Mesendoderm (in vitro differentiated cells): ENCODE data around the gene CACNA1H. TPM values are rescaled to one million over a fixed set of nuclear protein-coding genes. Genes with fewer than 3 reads are reported as not detected.
A peak's percentile ranks its signal among the peaks of the same experiment; 100 is the strongest.

Experiments
- DNase-seq: peaks from one replicate; pipeline ENCODE4 v3.0.0; 2013
- H2AK5ac ChIP-seq: 2 replicates; pipeline ENCODE4 v1.6.1; 2013; ENCODE audit warnings: low read length, inconsistent platforms
- H2BK120ac ChIP-seq: 2 replicates; pipeline ENCODE4 v1.6.1; 2013; ENCODE audit warnings: low read depth, mild to moderate bottlenecking, low read length, moderate library complexity, mixed read lengths
- H2BK15ac ChIP-seq: replicated peaks from 2 replicates; pipeline ENCODE4 v1.6.1; 2013; ENCODE audit warnings: low read depth, mild to moderate bottlenecking, moderate library complexity
- H2BK5ac ChIP-seq: 2 replicates; pipeline ENCODE4 v1.6.1; 2013; ENCODE audit warnings: low read length, inconsistent platforms
- H3K18ac ChIP-seq: 2 replicates; pipeline ENCODE4 v1.6.1; 2013; ENCODE audit warnings: mild to moderate bottlenecking, low read length, mixed read lengths
- H3K23ac ChIP-seq: one replicate; pipeline ENCODE4 v1.6.1; 2013; ENCODE audit warnings: low read length
- H3K27ac ChIP-seq: 2 replicates; pipeline ENCODE4 v1.5.1; 2013; ENCODE audit warnings: low read depth, mild to moderate bottlenecking, inconsistent platforms, low read length, moderate library complexity
- H3K27me3 ChIP-seq: 2 replicates; pipeline ENCODE4 v1.6.1; 2013; ENCODE audit warnings: low read length, control low read depth, mild to moderate bottlenecking, inconsistent platforms; ENCODE audit not compliant: insufficient read depth, poor library complexity
- H3K36me3 ChIP-seq: 2 replicates; pipeline ENCODE4 v1.6.1; 2013; ENCODE audit warnings: low read length, inconsistent platforms; ENCODE audit not compliant: control insufficient read depth, insufficient read depth
- H3K4ac ChIP-seq: one replicate; pipeline ENCODE4 v1.6.1; 2013; ENCODE audit warnings: low read depth, mild to moderate bottlenecking, low read length, moderate library complexity
- H3K4me1 ChIP-seq: 2 replicates; pipeline ENCODE4 v1.6.1; 2013; ENCODE audit warnings: low read depth, low read length, inconsistent platforms; ENCODE audit not compliant: control insufficient read depth
- H3K4me2 ChIP-seq: 2 replicates; pipeline ENCODE4 v1.6.1; 2013; ENCODE audit warnings: low read length
- H3K4me3 ChIP-seq: 2 replicates; pipeline ENCODE4 v1.5.1; 2013; ENCODE audit warnings: mild to moderate bottlenecking, low read length
- H3K56ac ChIP-seq: one replicate; pipeline ENCODE4 v1.6.1; 2013; ENCODE audit warnings: low read length
- H3K79me1 ChIP-seq: 2 replicates; pipeline ENCODE4 v1.6.1; 2013; ENCODE audit warnings: low read length, inconsistent platforms
- H3K79me2 ChIP-seq: 2 replicates; pipeline ENCODE4 v1.6.1; 2013; ENCODE audit warnings: mild to moderate bottlenecking, low read length; ENCODE audit not compliant: control insufficient read depth, insufficient read depth
- H3K9ac ChIP-seq: 2 replicates; pipeline ENCODE4 v1.6.1; 2013; ENCODE audit warnings: low read length, inconsistent platforms
- H4K5ac ChIP-seq: one replicate; pipeline ENCODE4 v1.6.1; 2013; ENCODE audit warnings: low read length
- H4K8ac ChIP-seq: one replicate; pipeline ENCODE4 v1.6.1; 2013; ENCODE audit warnings: low read depth, mild to moderate bottlenecking, control low read depth, low read length, moderate library complexity
- WGBS: extraction: QIAGEN DNeasy Blood & Tissue Kit; methylation state at CpG from one replicate; pipeline ENCODE4 v1.1.7; 2013; ENCODE audit warnings: low lambda C conversion rate, missing lambda C conversion rate; ENCODE audit not compliant: insufficient coverage; ENCODE audit errors: extremely low coverage; 5-methylcytosine and 5-hydroxymethylcytosine counted together
- polyA plus RNA-seq, 2 experiments: library from polyadenylated mRNA; stranded (reverse); fragments of 200-250 nt; gene quantifications; one replicate each; pipeline ENCODE4 v1.2.3, GENCODE V29; 2013

CACNA1H gene
- polyA plus RNA-seq (2013, experiment 1 of 2), result 5.3 TPM
- 4.9 TPM for polyA plus RNA-seq (2013, experiment 2 of 2)

GRCh38 chr16:1152651-1153259, at the start of gene CACNA1H:
Gene CACNA1H, plus strand, starts transcription at chr16:1153106. Its CDS starts 632 bp downstream, at chr16:1153738.
- Histone ChIP-seq H3K56ac (peak within 1 kb of the TSS; percentile 78), H3K9ac (peak within 1 kb of the TSS; percentile 59), H3K79me1 (no peaks in the 10 kb centered on the region), H3K4me1 (no peaks in the 10 kb centered on the region), H3K4ac (no peak within 1 kb of the TSS), H2BK5ac (no peak within 1 kb of the TSS), H4K5ac (no peak within 1 kb of the TSS), H3K36me3 (no peaks in the 10 kb centered on the region), H3K27ac (no peak within 1 kb of the TSS), H3K4me3 (peak within 1 kb of the TSS; percentile 19), H3K23ac (peak within 1 kb of the TSS; percentile 45), H4K8ac (no peak within 1 kb of the TSS), H2AK5ac (no peak within 1 kb of the TSS), H2BK120ac (no peak within 1 kb of the TSS), H2BK15ac (no peak within 1 kb of the TSS), H3K27me3 (no peaks in the 10 kb centered on the region), H3K18ac (peak within 1 kb of the TSS; percentile 76), H3K79me2 (no peaks in the 10 kb centered on the region), H3K4me2 (peak within 1 kb of the TSS; percentile 57)
- DNase-seq, result peak; percentile 37
- whole genome bisulfite sequencing, result no CpG with 5 or more reads among the region's 98 CpGs

GRCh38 chr16:1103636-1103980, 49.3 kb upstream of the CACNA1H start:
- no peaks in the 10 kb centered on the region for H3K36me3 ChIP-seq
- no peak overlapping the region for H4K8ac ChIP-seq
- H3K4ac ChIP-seq, result no peak overlapping the region
- no peaks in the 10 kb centered on the region for H3K27me3 ChIP-seq
- H4K5ac ChIP-seq, result no peak overlapping the region
- DNase-seq, result no peak
- no peak overlapping the region for H3K23ac ChIP-seq
- H3K9ac ChIP-seq, result peak overlapping the region; percentile 64
- H3K27ac ChIP-seq, result no peak overlapping the region
- WGBS, result no CpG with 5 or more reads among the region's 11 CpGs
- no peak overlapping the region for H3K4me2 ChIP-seq
- H3K18ac ChIP-seq, result no peak overlapping the region
- peak overlapping the region; percentile 85 for H3K56ac ChIP-seq
- no peak overlapping the region for H2AK5ac ChIP-seq
- no peaks in the 10 kb centered on the region for H3K79me1 ChIP-seq
- no peak overlapping the region for H2BK15ac ChIP-seq
- H3K4me1 ChIP-seq, result no peaks in the 10 kb centered on the region
- no peaks in the 10 kb centered on the region for H3K79me2 ChIP-seq
- H2BK120ac ChIP-seq, result no peak overlapping the region
- no peak overlapping the region for H2BK5ac ChIP-seq
- no peak overlapping the region for H3K4me3 ChIP-seq

GRCh38 chr16:1105888-1106620, 46.9 kb upstream of the CACNA1H start:
- no peak overlapping the region for H2BK5ac ChIP-seq
- no peak overlapping the region for H2BK120ac ChIP-seq
- H4K5ac ChIP-seq, result no peak overlapping the region
- H3K4me3 ChIP-seq, result no peak overlapping the region
- no peak overlapping the region for H3K18ac ChIP-seq
- H3K56ac ChIP-seq, result no peak overlapping the region
- DNase-seq, result peak; percentile 57
- no CpG with 5 or more reads among the region's 26 CpGs for whole genome bisulfite sequencing
- H3K9ac ChIP-seq, result no peak overlapping the region
- H3K27ac ChIP-seq, result no peak overlapping the region
- no peak overlapping the region for H2AK5ac ChIP-seq
- no peak overlapping the region for H3K4me2 ChIP-seq
- H3K4me1 ChIP-seq, result no peaks in the 10 kb centered on the region
- no peaks in the 10 kb centered on the region for H3K27me3 ChIP-seq
- H3K36me3 ChIP-seq, result no peaks in the 10 kb centered on the region
- no peak overlapping the region for H4K8ac ChIP-seq
- no peaks in the 10 kb centered on the region for H3K79me2 ChIP-seq
- H3K23ac ChIP-seq, result no peak overlapping the region
- no peak overlapping the region for H3K4ac ChIP-seq
- H2BK15ac ChIP-seq, result no peak overlapping the region
- no peaks in the 10 kb centered on the region for H3K79me1 ChIP-seq

DNA sequence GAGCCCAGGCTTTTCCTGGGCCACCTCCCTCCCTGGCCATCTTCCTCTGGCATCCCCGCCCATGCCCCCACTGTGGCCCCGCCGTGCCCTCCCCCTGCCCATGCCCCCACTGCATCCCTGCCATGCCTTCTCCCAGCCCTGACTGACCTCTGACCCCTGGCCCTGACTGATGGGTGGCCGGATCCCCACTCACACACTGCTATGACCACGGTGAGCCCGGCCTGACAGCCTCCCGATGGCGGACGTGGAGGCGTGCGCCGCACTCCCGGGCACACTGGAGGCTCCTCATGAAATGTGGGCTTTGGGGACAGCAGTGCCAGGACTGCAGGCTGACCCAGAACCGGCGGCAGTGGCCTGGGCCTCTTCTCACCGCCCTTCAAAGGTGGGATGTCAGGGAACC, 46.2 kb upstream of the CACNA1H start:
- H3K9ac ChIP-seq, result no peak overlapping the region
- DNase-seq, result no peak
- no peak overlapping the region for H2BK120ac ChIP-seq
- no peak overlapping the region for H4K5ac ChIP-seq
- no peak overlapping the region for H3K27ac ChIP-seq
- no peaks in the 10 kb centered on the region for H3K4me1 ChIP-seq
- no peak overlapping the region for H3K23ac ChIP-seq
- H3K4me3 ChIP-seq, result no peak overlapping the region
- H3K36me3 ChIP-seq, result no peaks in the 10 kb centered on the region
- no peak overlapping the region for H4K8ac ChIP-seq
- no peaks in the 10 kb centered on the region for H3K79me2 ChIP-seq
- no peak overlapping the region for H3K4me2 ChIP-seq
- no CpG with 5 or more reads among the region's 16 CpGs for WGBS
- no peak overlapping the region for H2BK15ac ChIP-seq
- no peak overlapping the region for H2AK5ac ChIP-seq
- no peak overlapping the region for H3K18ac ChIP-seq
- H3K56ac ChIP-seq, result no peak overlapping the region
- H3K4ac ChIP-seq, result no peak overlapping the region
- no peak overlapping the region for H2BK5ac ChIP-seq
- no peaks in the 10 kb centered on the region for H3K79me1 ChIP-seq
- H3K27me3 ChIP-seq, result no peaks in the 10 kb centered on the region

DNA sequence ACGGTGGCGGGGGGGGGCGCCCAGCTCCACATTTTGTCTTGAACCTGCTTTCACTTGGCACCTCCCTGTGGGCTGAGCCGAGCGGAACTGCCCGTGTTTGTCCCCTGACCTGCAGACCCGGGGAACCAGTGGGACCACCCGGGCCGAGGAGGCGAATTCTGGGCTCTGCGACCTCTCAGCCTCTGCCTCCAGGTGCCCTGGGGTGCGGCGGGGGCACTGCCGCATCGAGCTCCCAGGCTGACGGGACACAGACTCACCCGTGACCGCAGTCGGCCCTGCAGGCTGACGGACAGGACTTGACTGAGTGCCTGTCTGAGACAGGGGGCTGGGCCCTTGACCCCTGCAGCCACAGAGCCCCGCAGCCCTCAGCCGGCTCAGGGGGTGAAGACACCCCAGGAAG, 45.8 kb upstream of the CACNA1H start:
- Histone ChIP-seq H4K5ac (no peak overlapping the region), H3K4ac (no peak overlapping the region), H4K8ac (no peak overlapping the region), H2BK5ac (no peak overlapping the region), H3K18ac (no peak overlapping the region), H3K4me1 (no peaks in the 10 kb centered on the region), H2BK15ac (no peak overlapping the region), H2AK5ac (no peak overlapping the region), H3K79me2 (no peaks in the 10 kb centered on the region), H3K4me2 (no peak overlapping the region), H3K9ac (no peak overlapping the region), H3K27me3 (no peaks in the 10 kb centered on the region), H3K23ac (no peak overlapping the region), H3K4me3 (no peak overlapping the region), H3K79me1 (no peaks in the 10 kb centered on the region), H3K27ac (no peak overlapping the region), H3K56ac (no peak overlapping the region), H2BK120ac (no peak overlapping the region), H3K36me3 (no peaks in the 10 kb centered on the region)
- no peak for DNase-seq
- WGBS, result no CpG with 5 or more reads among the region's 22 CpGs
